Sigmoid colon (tissue), 4 donors: Measurements from ENCODE around the gene SPTAN1.

ENCODE experiments used
- CTCF ChIP-seq, 4 experiments: fragments of 450-650 bp in 3 of 4; fragments of 200-600 bp in 1 of 4; IDR thresholded peaks; one replicate each; pipeline ENCODE4 v1.5.1; 2016 to 2019; ENCODE audit warnings: antibody characterized with exemption in 4 of 4, mild to moderate bottlenecking in 3 of 4, moderate library complexity in 2 of 4
- EP300 ChIP-seq, 4 donors: sonication (generic); formaldehyde crosslinking; IDR thresholded peaks; one replicate each; pipeline ENCODE4 v1.6.1; 2017; ENCODE audit warnings: antibody characterized with exemption in 4 of 4
- POLR2AphosphoS5 ChIP-seq, 4 donors: sonication (generic); formaldehyde crosslinking; IDR thresholded peaks; one replicate each; pipeline ENCODE4 v1.6.1; 2017; ENCODE audit warnings: antibody characterized with exemption in 4 of 4

GRCh38 chr9:128575916-128576315, 23.5 kb downstream of the SPTAN1 start:
- no peak for TF ChIP-seq CTCF (IDR thresholded peaks at IDR 0.05)
- no peak for TF ChIP-seq POLR2AphosphoS5 (IDR thresholded peaks at IDR 0.05)
- no peak for TF ChIP-seq EP300 (IDR thresholded peaks at IDR 0.05)
